ENCODE measurements around the gene HNRNPD. TPM values are rescaled to one million over a fixed set of nuclear protein-coding genes. Genes with fewer than 3 reads are reported as not detected.

Gene HNRNPD
- total RNA-seq, 1 donor, result 32.6 TPM

- DNase-seq (ENCODE audit: low read depth), result no peak
- H3K4me3 ChIP-seq (ENCODE audit: low read depth, low read length), result no peak overlapping the region
- TF ChIP-seq CTCF (IDR thresholded peaks at IDR 0.05; ENCODE audit: insufficient read depth, low read length), result no peak
Observed at GRCh38 chr4:82362565-82362964, 11.2 kb downstream of the HNRNPD start.

GRCh38 chr4:82360298-82361177, 13.3 kb downstream of the HNRNPD start:
- peak; percentile 73 for TF ChIP-seq CTCF (IDR thresholded peaks at IDR 0.05; ENCODE audit: insufficient read depth, low read length)
- peak; percentile 45 for DNase-seq (ENCODE audit: low read depth)
- H3K4me3 ChIP-seq (ENCODE audit: low read depth, low read length), result no peak overlapping the region

GRCh38 chr4:82358847-82359246, 14.9 kb downstream of the HNRNPD start:
- no peak overlapping the region for H3K4me3 ChIP-seq (ENCODE audit: low read depth, low read length)
- DNase-seq (ENCODE audit: low read depth), result no peak
- no peak for TF ChIP-seq CTCF (IDR thresholded peaks at IDR 0.05; ENCODE audit: insufficient read depth, low read length)

- no peak overlapping the region for H3K4me3 ChIP-seq (ENCODE audit: low read depth, low read length)
- DNase-seq (ENCODE audit: low read depth), result no peak
- TF ChIP-seq CTCF (IDR thresholded peaks at IDR 0.05; ENCODE audit: insufficient read depth, low read length), result no peak
Observed at GRCh38 chr4:82357640-82358039, 16.2 kb downstream of the HNRNPD start.

- TF ChIP-seq CTCF (IDR thresholded peaks at IDR 0.05; ENCODE audit: insufficient read depth, low read length), result no peak
- H3K4me3 ChIP-seq (ENCODE audit: low read depth, low read length), result no peak overlapping the region
- DNase-seq (ENCODE audit: low read depth), result no peak
Observed at GRCh38 chr4:82354788-82355187, 19.0 kb downstream of the HNRNPD start.

- DNase-seq (ENCODE audit: low read depth), result no peak
- no peak overlapping the region for H3K4me3 ChIP-seq (ENCODE audit: low read depth, low read length)
- TF ChIP-seq CTCF (IDR thresholded peaks at IDR 0.05; ENCODE audit: insufficient read depth, low read length), result no peak
Observed at GRCh38 chr4:82352825-82353366, 20.9 kb downstream of the HNRNPD start.
